Muscle layer of colon (tissue), 2 donors: ENCODE data around the gene TMEM208.

Source experiments
- H3K27ac ChIP-seq: one replicate; pipeline ENCODE4 v1.7.0; 2013; ENCODE audit warnings: low read depth, mild to moderate bottlenecking, low read length, moderate library complexity
- H3K27me3 ChIP-seq, 2 donors: one replicate each; pipeline ENCODE4 v1.7.0; 2013; ENCODE audit warnings: low read length in 2 of 2, mild to moderate bottlenecking in 2 of 2; ENCODE audit not compliant: insufficient read depth in 2 of 2, control insufficient read depth in 1 of 2
- H3K36me3 ChIP-seq: one replicate; pipeline ENCODE4 v1.7.0; 2013; ENCODE audit warnings: mild to moderate bottlenecking, low read length; ENCODE audit not compliant: insufficient read depth
- H3K4me1 ChIP-seq: one replicate; pipeline ENCODE4 v1.7.0; 2013; ENCODE audit warnings: mild to moderate bottlenecking, low read length; ENCODE audit not compliant: insufficient read depth
- H3K4me3 ChIP-seq, 2 donors: one replicate each; pipeline ENCODE4 v1.7.0; 2013; ENCODE audit warnings: low read length in 2 of 2, low read depth in 1 of 2, mild to moderate bottlenecking in 1 of 2, moderate library complexity in 1 of 2
- H3K9ac ChIP-seq: one replicate; pipeline ENCODE4 v1.7.0; 2013; ENCODE audit warnings: low read length
- H3K9me3 ChIP-seq: one replicate; pipeline ENCODE4 v1.7.0; 2013; ENCODE audit warnings: mild to moderate bottlenecking, low read length
- donor health status: abdominal sarcoma.
- donor health status: Adenocarcinoma of cecum.

TMEM208 gene

GRCh38 chr16:67202956-67203493 lies 23.9 kb upstream of the TMEM208 start:
- Histone ChIP-seq H3K27me3 (no peaks in the 10 kb centered on the region), H3K27ac (no peak overlapping the region), H3K36me3 (peaks cover 3% of the 10 kb centered on the region), H3K4me3 (no peak overlapping the region), H3K4me1 (no peaks in the 10 kb centered on the region), H3K9ac (no peak overlapping the region), H3K9me3 (no peaks in the 10 kb centered on the region)

- no peaks in the 10 kb centered on the region for H3K27me3 ChIP-seq
- no peak overlapping the region for H3K4me3 ChIP-seq
- H3K36me3 ChIP-seq: no peaks in the 10 kb centered on the region
- H3K9me3 ChIP-seq: no peaks in the 10 kb centered on the region
- no peaks in the 10 kb centered on the region for H3K4me1 ChIP-seq
- H3K27ac ChIP-seq: no peak overlapping the region
- H3K9ac ChIP-seq: no peak overlapping the region
Measured at GRCh38 chr16:67204076-67204475, 22.9 kb upstream of the TMEM208 start.

GRCh38 chr16:67206129-67206837 lies 20.6 kb upstream of the TMEM208 start:
- Histone ChIP-seq H3K27me3 (no peaks in the 10 kb centered on the region), H3K4me1 (no peaks in the 10 kb centered on the region), H3K4me3 (no peak overlapping the region), H3K9me3 (no peaks in the 10 kb centered on the region), H3K27ac (no peak overlapping the region), H3K9ac (no peak overlapping the region), H3K36me3 (no peaks in the 10 kb centered on the region)

- Histone ChIP-seq H3K9ac (no peak overlapping the region), H3K36me3 (no peaks in the 10 kb centered on the region), H3K4me1 (no peaks in the 10 kb centered on the region), H3K4me3 (no peak overlapping the region), H3K27ac (no peak overlapping the region), H3K9me3 (no peaks in the 10 kb centered on the region), H3K27me3 (no peaks in the 10 kb centered on the region)
Measured at GRCh38 chr16:67206838-67207248, 20.1 kb upstream of the TMEM208 start.

- Histone ChIP-seq H3K9me3 (no peaks in the 10 kb centered on the region), H3K4me3 (no peak overlapping the region), H3K9ac (no peak overlapping the region), H3K27me3 (no peaks in the 10 kb centered on the region), H3K27ac (no peak overlapping the region), H3K36me3 (no peaks in the 10 kb centered on the region), H3K4me1 (no peaks in the 10 kb centered on the region)
Measured at GRCh38 chr16:67207249-67208091, 19.5 kb upstream of the TMEM208 start.

- H3K9me3 ChIP-seq: no peaks in the 10 kb centered on the region
- H3K27me3 ChIP-seq: no peaks in the 10 kb centered on the region
- H3K9ac ChIP-seq: no peak overlapping the region
- H3K36me3 ChIP-seq: no peaks in the 10 kb centered on the region
- H3K27ac ChIP-seq: no peak overlapping the region
- no peak overlapping the region for H3K4me3 ChIP-seq
- no peaks in the 10 kb centered on the region for H3K4me1 ChIP-seq
Measured at GRCh38 chr16:67208154-67208896, 18.6 kb upstream of the TMEM208 start.

- Histone ChIP-seq H3K27ac (no peak overlapping the region), H3K4me1 (no peaks in the 10 kb centered on the region), H3K9me3 (no peaks in the 10 kb centered on the region), H3K9ac (no peak overlapping the region), H3K4me3 (no peak overlapping the region), H3K36me3 (no peaks in the 10 kb centered on the region), H3K27me3 (no peaks in the 10 kb centered on the region)
Measured at GRCh38 chr16:67209565-67209964, 17.4 kb upstream of the TMEM208 start.

GRCh38 chr16:67210069-67210937 lies 16.6 kb upstream of the TMEM208 start:
- Histone ChIP-seq H3K27ac (no peak overlapping the region), H3K36me3 (no peaks in the 10 kb centered on the region), H3K27me3 (no peaks in the 10 kb centered on the region), H3K9me3 (no peaks in the 10 kb centered on the region), H3K4me1 (no peaks in the 10 kb centered on the region), H3K9ac (no peak overlapping the region), H3K4me3 (no peak overlapping the region)

GRCh38 chr16:67211674-67212073 lies 15.3 kb upstream of the TMEM208 start:
- Histone ChIP-seq H3K4me3 (no peak overlapping the region), H3K4me1 (no peaks in the 10 kb centered on the region), H3K36me3 (no peaks in the 10 kb centered on the region), H3K9me3 (no peaks in the 10 kb centered on the region), H3K27ac (no peak overlapping the region), H3K9ac (no peak overlapping the region), H3K27me3 (no peaks in the 10 kb centered on the region)

GRCh38 chr16:67212766-67213165 lies 14.2 kb upstream of the TMEM208 start:
- Histone ChIP-seq H3K9me3 (no peaks in the 10 kb centered on the region), H3K27ac (no peak overlapping the region), H3K4me3 (no peak overlapping the region), H3K9ac (no peak overlapping the region), H3K4me1 (no peaks in the 10 kb centered on the region), H3K36me3 (no peaks in the 10 kb centered on the region), H3K27me3 (no peaks in the 10 kb centered on the region)
